Mesenchymal stem cell (in vitro differentiated cells and primary cell): ENCODE measurements around the gene GNS. TPM values are rescaled to one million over a fixed set of nuclear protein-coding genes. Genes with fewer than 3 reads are reported as not detected.

Source experiments
- DNase-seq: peaks from one replicate; pipeline ENCODE4 v3.0.0-alpha.2; 2013
- H2AFZ ChIP-seq: one replicate; pipeline ENCODE4 v1.6.1; 2013; ENCODE audit warnings: low read depth, mild to moderate bottlenecking, control low read depth, inconsistent platforms, low read length, moderate library complexity
- H2AK5ac ChIP-seq: 2 replicates; pipeline ENCODE4 v1.6.1; 2013; ENCODE audit warnings: low read length, moderate library complexity, mild to moderate bottlenecking, inconsistent platforms; ENCODE audit not compliant: severe bottlenecking
- H2BK120ac ChIP-seq: one replicate; pipeline ENCODE4 v1.6.1; 2013; ENCODE audit warnings: low read depth, mild to moderate bottlenecking, inconsistent platforms, low read length, moderate library complexity
- H2BK12ac ChIP-seq, 2 experiments: one replicate each; pipeline ENCODE4 v1.6.1; 2013; ENCODE audit warnings: inconsistent platforms in 2 of 2, low read length in 2 of 2, mild to moderate bottlenecking in 2 of 2, moderate library complexity in 2 of 2, control low read depth in 1 of 2
- H2BK15ac ChIP-seq: one replicate; pipeline ENCODE4 v1.6.1; 2013; ENCODE audit warnings: mild to moderate bottlenecking, low read depth, inconsistent platforms; ENCODE audit not compliant: poor library complexity, severe bottlenecking
- H2BK5ac ChIP-seq: 2 replicates; pipeline ENCODE4 v1.6.1; 2013; ENCODE audit warnings: low read depth, mild to moderate bottlenecking, low read length, control low read depth, inconsistent platforms; ENCODE audit not compliant: poor library complexity, severe bottlenecking
- H3K14ac ChIP-seq, 2 experiments: one replicate each; pipeline ENCODE4 v1.6.1; 2013; ENCODE audit warnings: inconsistent platforms in 2 of 2, low read length in 2 of 2, control low read depth in 1 of 2, mild to moderate bottlenecking in 1 of 2, moderate library complexity in 1 of 2
- H3K18ac ChIP-seq, 2 experiments: one replicate each; pipeline ENCODE4 v1.6.1; 2013; ENCODE audit warnings: inconsistent platforms in 2 of 2, low read length in 2 of 2, control low read depth in 1 of 2, low read depth in 1 of 2, mild to moderate bottlenecking in 1 of 2
- H3K23ac ChIP-seq, 2 experiments: one replicate each; pipeline ENCODE4 v1.6.1; 2013; ENCODE audit warnings: inconsistent platforms in 2 of 2, low read length in 2 of 2, mild to moderate bottlenecking in 2 of 2, moderate library complexity in 2 of 2, control low read depth in 1 of 2
- H3K27ac ChIP-seq: 2 replicates; pipeline ENCODE4 v1.5.1; 2013; ENCODE audit warnings: mild to moderate bottlenecking, moderate library complexity, low read length, control low read depth, inconsistent platforms; ENCODE audit not compliant: poor library complexity, severe bottlenecking
- H3K27me3 ChIP-seq, 2 experiments: 2 replicates each; pipeline versions ENCODE4 v1.6.1 to v1.7.0; 2013; ENCODE audit warnings: low read length in 2 of 2, mild to moderate bottlenecking in 2 of 2, moderate library complexity in 2 of 2, control low read depth in 1 of 2, inconsistent platforms in 1 of 2; ENCODE audit not compliant: control insufficient read depth in 1 of 2, insufficient read depth in 1 of 2
- H3K36me3 ChIP-seq, 2 experiments: 2 replicates each; pipeline versions ENCODE4 v1.6.1 to v1.7.0; 2013; ENCODE audit warnings: low read length in 2 of 2, control low read depth in 1 of 2, inconsistent platforms in 1 of 2, low read depth in 1 of 2, mild to moderate bottlenecking in 1 of 2; ENCODE audit not compliant: insufficient read depth in 2 of 2, control insufficient read depth in 1 of 2
- H3K4ac ChIP-seq, 2 experiments: one replicate each; pipeline ENCODE4 v1.6.1; 2013; ENCODE audit warnings: inconsistent platforms in 2 of 2, low read length in 2 of 2, mild to moderate bottlenecking in 2 of 2, moderate library complexity in 2 of 2, control low read depth in 1 of 2, low read depth in 1 of 2
- H3K4me1 ChIP-seq: 2 replicates; pipeline ENCODE4 v1.6.1; 2013; ENCODE audit warnings: low read depth, low read length, control low read depth; ENCODE audit not compliant: control insufficient read depth, insufficient read depth
- H3K4me2 ChIP-seq: 2 replicates; pipeline ENCODE4 v1.6.1; 2013; ENCODE audit warnings: low read length, mild to moderate bottlenecking, inconsistent platforms; ENCODE audit not compliant: poor library complexity, severe bottlenecking
- H3K4me3 ChIP-seq, 2 experiments: 2 replicates each; pipeline versions ENCODE4 v1.5.1 to v1.7.0; 2013; ENCODE audit warnings: low read length in 2 of 2, mild to moderate bottlenecking in 2 of 2, control low read depth in 1 of 2, low read depth in 1 of 2; ENCODE audit not compliant: insufficient read depth in 1 of 2
- H3K79me1 ChIP-seq: replicated peaks from 2 replicates; pipeline ENCODE4 v1.6.1; 2013; ENCODE audit warnings: mild to moderate bottlenecking, control low read depth, low read length, inconsistent platforms; ENCODE audit not compliant: poor library complexity, severe bottlenecking
- H3K9ac ChIP-seq: 2 replicates; pipeline ENCODE4 v1.7.0; 2013; ENCODE audit warnings: mild to moderate bottlenecking, low read length, moderate library complexity
- H3K9me3 ChIP-seq: 2 replicates; pipeline ENCODE4 v1.7.0; 2013; ENCODE audit warnings: mild to moderate bottlenecking, low read length; ENCODE audit not compliant: control insufficient read depth
- H4K8ac ChIP-seq: one replicate; pipeline ENCODE4 v1.6.1; 2013; ENCODE audit warnings: inconsistent platforms, mild to moderate bottlenecking, low read length, moderate library complexity
- H4K91ac ChIP-seq: one replicate; pipeline ENCODE4 v1.6.1; 2013; ENCODE audit warnings: mild to moderate bottlenecking, low read length, inconsistent platforms
- WGBS: methylation state at CpG from one replicate; pipeline ENCODE4 v1.1.7; 2013; ENCODE audit warnings: mixed read lengths; 5-methylcytosine and 5-hydroxymethylcytosine counted together
- polyA plus RNA-seq, 2 experiments: library from polyadenylated mRNA; stranded (reverse); fragments of 200-250 nt; gene quantifications; one replicate each; pipeline ENCODE4 v1.2.3, GENCODE V29; 2013

Gene GNS
- 145 TPM for polyA plus RNA-seq (2013, experiment 1 of 2)
- polyA plus RNA-seq (2013, experiment 2 of 2), result 145 TPM

DNA sequence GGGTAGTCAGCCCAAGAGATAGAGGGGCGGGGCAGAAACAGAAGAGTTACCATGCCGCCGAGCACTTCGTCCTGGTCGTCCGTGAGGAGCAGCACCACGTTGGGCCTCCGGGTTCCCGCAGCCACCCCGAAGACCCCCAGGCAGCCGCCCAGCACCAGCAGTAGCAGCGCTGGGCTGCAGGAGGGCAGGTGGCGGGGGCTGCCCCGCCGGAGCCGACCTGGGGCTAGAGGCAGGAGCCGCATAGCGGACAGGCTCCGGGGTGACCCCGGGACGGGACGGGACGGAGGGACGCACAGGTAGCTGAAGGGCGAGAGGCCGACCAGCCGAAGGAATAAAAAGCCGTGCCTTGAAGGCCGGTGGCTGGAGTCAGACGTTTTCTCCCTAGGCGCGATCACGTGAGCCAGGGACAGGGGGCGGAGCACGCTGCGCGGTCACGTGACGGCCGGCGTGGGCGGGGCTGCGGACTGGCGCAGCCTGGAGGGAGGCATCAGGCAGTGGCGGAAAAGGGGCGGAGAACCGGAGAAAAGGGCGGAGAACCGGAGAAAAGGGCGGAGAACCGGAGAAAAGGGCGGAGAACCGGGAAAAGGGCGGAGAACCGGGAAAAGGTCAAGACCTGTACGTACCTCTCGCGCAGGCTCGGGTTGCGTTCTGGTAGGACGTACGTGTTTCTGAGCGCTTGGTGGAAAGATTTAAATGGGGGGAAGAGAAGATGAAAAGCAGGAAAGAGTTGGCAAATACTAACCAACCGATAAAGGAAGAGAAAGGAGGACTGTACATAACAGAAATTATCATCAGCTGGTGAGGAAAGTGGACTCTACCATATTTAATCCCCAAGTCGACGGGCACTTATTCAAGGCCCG is at the start of gene GNS:
TSS of gene GNS (minus strand) at position 372 of the 860 bp plus-strand sequence. CDS start at position 242, 130 bp downstream.
- H3K4me1 ChIP-seq, result peaks cover 7% of the 10 kb centered on the region
- no peak within 1 kb of the TSS for H2AK5ac ChIP-seq
- peak within 1 kb of the TSS; percentile 80 for H3K27ac ChIP-seq
- H4K8ac ChIP-seq, result peak within 1 kb of the TSS; percentile 98
- peak within 1 kb of the TSS; percentile 86 for H3K9ac ChIP-seq
- 1% methylated on average over 66 of the region's 67 CpGs for WGBS
- H2BK15ac ChIP-seq, result peak within 1 kb of the TSS; percentile 94
- peak within 1 kb of the TSS; percentile 98 for H3K4me2 ChIP-seq
- H2BK120ac ChIP-seq, result peak within 1 kb of the TSS; percentile 85
- H3K18ac ChIP-seq, result peak within 1 kb of the TSS; percentile 86 to 90
- H3K4ac ChIP-seq, result peak within 1 kb of the TSS; percentile 90 to 95
- no peaks in the 10 kb centered on the region for H3K9me3 ChIP-seq
- no peaks in the 10 kb centered on the region for H3K27me3 ChIP-seq
- peaks cover 24% of the 10 kb centered on the region for H3K79me1 ChIP-seq
- no peak within 1 kb of the TSS for H3K23ac ChIP-seq
- DNase-seq, result peak; percentile 93
- peak within 1 kb of the TSS in 1 of 2 experiments; percentile 71 for H3K14ac ChIP-seq
- H3K4me3 ChIP-seq, result peak within 1 kb of the TSS; percentile 89 to 92
- H2AFZ ChIP-seq, result peak within 1 kb of the TSS; percentile 90
- H4K91ac ChIP-seq, result peak within 1 kb of the TSS; percentile 80
- peaks cover 0 to 14% of the 10 kb centered on the region in 2 experiments for H3K36me3 ChIP-seq
- peak within 1 kb of the TSS; percentile 61 for H2BK5ac ChIP-seq
- peak within 1 kb of the TSS in 1 of 2 experiments; percentile 37 for H2BK12ac ChIP-seq

DNA sequence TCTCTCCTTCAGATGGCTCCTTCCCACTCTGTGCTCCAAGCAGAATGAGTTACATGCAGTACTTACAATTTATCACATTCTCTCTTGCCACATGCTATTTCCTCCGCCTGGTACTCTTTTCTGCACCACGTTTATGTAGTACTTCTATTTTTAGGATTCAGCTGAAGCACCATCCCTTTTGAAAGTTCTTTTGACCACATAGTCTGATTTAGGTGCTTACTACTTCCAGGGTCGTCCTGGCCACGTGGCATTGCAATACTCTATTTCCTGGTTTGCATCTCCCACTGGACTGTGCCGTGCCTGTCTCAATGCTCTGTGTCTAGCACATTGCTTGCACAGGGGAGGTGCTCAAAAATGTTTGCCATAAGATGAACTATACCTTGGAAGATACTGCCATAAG is 48.9 kb upstream of the GNS start:
- Histone ChIP-seq H3K27me3 (peaks cover 0 to 20% of the 10 kb centered on the region in 2 experiments), H4K91ac (no peak overlapping the region), H3K9ac (no peak overlapping the region), H3K18ac (no peak overlapping the region), H2AFZ (no peak overlapping the region), H2BK5ac (no peak overlapping the region), H2BK15ac (no peak overlapping the region), H3K4me1 (no peaks in the 10 kb centered on the region), H3K27ac (no peak overlapping the region), H3K4me3 (no peak overlapping the region), H3K9me3 (no peaks in the 10 kb centered on the region), H3K79me1 (no peaks in the 10 kb centered on the region), H3K4ac (no peak overlapping the region), H3K36me3 (no peaks in the 10 kb centered on the region), H2AK5ac (no peak overlapping the region), H4K8ac (no peak overlapping the region), H3K14ac (no peak overlapping the region), H3K4me2 (no peak overlapping the region), H2BK12ac (no peak overlapping the region), H3K23ac (no peak overlapping the region), H2BK120ac (no peak overlapping the region)
- WGBS, result 65% methylated on average over 5 of the region's 5 CpGs
- DNase-seq, result no peak

DNA sequence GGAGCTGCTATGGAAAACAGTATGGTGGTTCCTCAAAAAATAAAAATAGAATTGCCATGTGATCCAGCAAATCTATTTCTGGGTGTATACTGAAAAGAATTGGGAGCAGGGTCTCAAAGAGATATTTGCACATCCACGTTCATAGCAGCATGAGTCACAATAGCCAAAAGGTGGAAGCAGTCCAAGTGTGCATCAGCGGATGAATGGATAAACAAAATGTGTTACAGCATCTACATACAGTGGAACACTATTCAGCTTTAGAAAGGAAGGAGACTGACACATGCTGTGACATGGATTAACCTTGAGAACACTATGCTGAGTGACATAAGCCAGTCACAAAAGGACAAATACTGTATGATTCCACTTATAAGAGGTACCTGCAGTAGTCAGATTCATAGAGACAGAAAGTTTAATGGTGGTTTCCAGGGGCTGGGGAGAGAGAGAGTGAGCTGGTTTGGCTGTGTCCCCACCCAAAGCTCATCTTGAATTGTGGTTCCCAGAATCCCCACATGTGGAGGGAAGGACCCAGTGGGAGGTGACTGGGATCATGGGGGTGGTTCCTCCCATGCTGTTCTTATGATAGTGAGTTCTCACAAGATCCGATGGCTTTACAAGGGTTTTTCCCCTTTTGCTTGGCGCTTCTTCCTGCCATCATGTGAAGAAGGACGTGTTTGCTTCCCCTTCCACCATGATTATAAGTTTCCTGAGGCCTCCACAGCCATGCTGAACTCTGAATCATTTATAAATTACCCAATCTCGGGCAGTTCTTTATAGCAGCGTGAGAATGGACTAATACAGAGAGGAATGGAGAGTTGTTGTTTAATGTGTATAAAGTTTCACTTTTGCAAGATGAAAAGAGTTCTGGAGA is 47.6 kb upstream of the GNS start:
- no peak overlapping the region for H2AK5ac ChIP-seq
- 63% methylated on average over 7 of the region's 7 CpGs for WGBS
- H3K36me3 ChIP-seq, result no peaks in the 10 kb centered on the region
- no peak overlapping the region for H2BK12ac ChIP-seq
- no peaks in the 10 kb centered on the region for H3K4me1 ChIP-seq
- H2BK120ac ChIP-seq, result no peak overlapping the region
- no peak overlapping the region for H3K4ac ChIP-seq
- no peak overlapping the region for H3K14ac ChIP-seq
- H3K4me3 ChIP-seq, result no peak overlapping the region
- H2AFZ ChIP-seq, result no peak overlapping the region
- H2BK5ac ChIP-seq, result no peak overlapping the region
- H3K9me3 ChIP-seq, result no peaks in the 10 kb centered on the region
- H4K91ac ChIP-seq, result no peak overlapping the region
- no peak overlapping the region for H3K4me2 ChIP-seq
- H3K9ac ChIP-seq, result no peak overlapping the region
- H2BK15ac ChIP-seq, result no peak overlapping the region
- H4K8ac ChIP-seq, result no peak overlapping the region
- H3K27ac ChIP-seq, result no peak overlapping the region
- H3K18ac ChIP-seq, result no peak overlapping the region
- H3K23ac ChIP-seq, result no peak overlapping the region
- no peaks in the 10 kb centered on the region for H3K79me1 ChIP-seq
- peaks cover 0 to 20% of the 10 kb centered on the region in 2 experiments for H3K27me3 ChIP-seq
- peak; percentile 63 for DNase-seq

DNA sequence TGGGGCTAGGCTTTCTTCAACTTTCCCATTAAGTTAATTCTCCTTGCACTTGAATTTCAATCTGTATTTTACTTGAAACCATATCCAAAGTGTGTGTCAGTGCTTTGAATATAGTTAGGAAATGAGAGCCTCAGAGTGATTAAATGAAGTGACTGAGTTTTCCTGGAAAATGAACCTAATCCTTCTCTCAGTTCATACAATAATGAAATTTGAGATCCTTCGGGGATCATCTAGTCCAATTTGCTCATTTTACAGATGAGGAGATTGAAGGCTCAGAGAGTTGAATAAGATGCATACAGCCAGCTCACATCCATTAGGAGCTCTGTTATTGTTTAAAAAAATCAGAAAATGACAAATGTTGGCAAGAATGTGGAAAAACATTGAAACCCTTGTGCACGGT is 47.0 kb upstream of the GNS start:
- Histone ChIP-seq H3K9me3 (no peaks in the 10 kb centered on the region), H3K36me3 (no peaks in the 10 kb centered on the region), H3K9ac (no peak overlapping the region), H3K4me3 (no peak overlapping the region), H3K23ac (no peak overlapping the region), H3K79me1 (no peaks in the 10 kb centered on the region), H2BK120ac (no peak overlapping the region), H3K4ac (no peak overlapping the region), H2AFZ (no peak overlapping the region), H2BK15ac (no peak overlapping the region), H3K27me3 (peaks cover 2 to 21% of the 10 kb centered on the region in 2 experiments), H3K27ac (no peak overlapping the region), H2AK5ac (no peak overlapping the region), H3K18ac (no peak overlapping the region), H3K4me1 (no peaks in the 10 kb centered on the region), H2BK12ac (no peak overlapping the region), H3K4me2 (no peak overlapping the region), H2BK5ac (no peak overlapping the region), H4K8ac (no peak overlapping the region), H4K91ac (no peak overlapping the region), H3K14ac (no peak overlapping the region)
- 89% methylated on average over 1 of the region's 2 CpGs for WGBS
- no peak for DNase-seq
